NT2/D1 (cell line): ENCODE data around the gene MRAS.

Source experiments
- SUZ12 ChIP-seq: IDR thresholded peaks from 2 replicates; pipeline ENCODE4 v1.6.1; 2011; ENCODE audit not compliant: insufficient read length, insufficient read depth; ENCODE audit errors: extremely low read depth
- YY1 ChIP-seq: IDR thresholded peaks from 2 replicates; pipeline ENCODE4 v1.6.1; 2011; ENCODE audit not compliant: insufficient read length, insufficient read depth

GRCh38 chr3:138441256-138441655 lies 92.9 kb downstream of the MRAS start:
- TF ChIP-seq YY1, result no peak
- no peak for TF ChIP-seq SUZ12
